ENCODE data around the gene ATAD2B.
"Not testable (repeated sequence)": the region's sequence is repeated elsewhere in the genome, so short reads cannot be mapped to it uniquely, and the experiment has no call there.

ATAD2B gene

GRCh38 chr2:23791030-23791429 lies 135.9 kb downstream of the ATAD2B start:
- Histone ChIP-seq H3K9me3 (ENCODE audit: control insufficient read depth, insufficient read depth, low read depth, low read length) (no peaks in the 10 kb centered on the region), H3K4me1 (ENCODE audit: control insufficient read depth, insufficient read depth, low read length) (no peaks in the 10 kb centered on the region), H3K27ac (ENCODE audit: low read depth, low read length) (no peak overlapping the region), H3K4me3 (ENCODE audit: low read depth, low read length) (no peak overlapping the region), H3K27me3 (ENCODE audit: control insufficient read depth, insufficient read depth, low read length) (no peaks in the 10 kb centered on the region), H3K9ac (ENCODE audit: low read length) (no peak overlapping the region), H3K36me3 (ENCODE audit: control insufficient read depth, insufficient read depth, low read length) (peaks cover 3% of the 10 kb centered on the region; the same call in 1 of the 2 replicates)

- Histone ChIP-seq H3K9me3 (ENCODE audit: control insufficient read depth, insufficient read depth, low read depth, low read length) (no peaks in the 10 kb centered on the region), H3K4me1 (ENCODE audit: control insufficient read depth, insufficient read depth, low read length) (no peaks in the 10 kb centered on the region), H3K36me3 (ENCODE audit: control insufficient read depth, insufficient read depth, low read length) (peaks cover 3% of the 10 kb centered on the region; the same call in 1 of the 2 replicates), H3K4me3 (ENCODE audit: low read depth, low read length) (no peak overlapping the region), H3K27me3 (ENCODE audit: control insufficient read depth, insufficient read depth, low read length) (no peaks in the 10 kb centered on the region), H3K27ac (ENCODE audit: low read depth, low read length) (no peak overlapping the region), H3K9ac (ENCODE audit: low read length) (no peak overlapping the region)
These were observed 137.9 kb downstream of the ATAD2B start for GRCh38 chr2:23789012-23789411.

DNA sequence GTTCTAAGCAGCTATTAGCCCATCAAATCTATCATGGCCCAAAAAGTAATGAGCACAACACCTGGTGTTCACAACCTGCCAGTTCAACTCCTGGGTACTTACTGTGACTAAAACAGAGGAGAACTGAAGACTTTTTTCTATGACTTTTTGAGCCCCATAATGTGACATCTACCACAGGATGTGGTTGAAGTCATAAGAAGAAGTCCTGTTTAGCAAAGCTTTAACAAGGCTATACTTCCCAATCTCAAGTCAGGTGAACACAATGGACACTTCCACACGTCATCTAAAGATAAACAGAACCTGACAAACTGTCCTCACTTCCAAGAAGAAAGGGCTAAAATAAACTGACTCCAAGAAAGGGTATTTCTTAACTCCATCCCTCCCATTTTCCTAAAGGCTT lies 138.8 kb downstream of the ATAD2B start:
- Histone ChIP-seq H3K27ac (ENCODE audit: low read depth, low read length) (no peak overlapping the region), H3K4me1 (ENCODE audit: control insufficient read depth, insufficient read depth, low read length) (no peaks in the 10 kb centered on the region), H3K9ac (ENCODE audit: low read length) (no peak overlapping the region), H3K9me3 (ENCODE audit: control insufficient read depth, insufficient read depth, low read depth, low read length) (no peaks in the 10 kb centered on the region), H3K36me3 (ENCODE audit: control insufficient read depth, insufficient read depth, low read length) (peaks cover 3% of the 10 kb centered on the region; the same call in 1 of the 2 replicates), H3K27me3 (ENCODE audit: control insufficient read depth, insufficient read depth, low read length) (no peaks in the 10 kb centered on the region), H3K4me3 (ENCODE audit: low read depth, low read length) (no peak overlapping the region)

DNA sequence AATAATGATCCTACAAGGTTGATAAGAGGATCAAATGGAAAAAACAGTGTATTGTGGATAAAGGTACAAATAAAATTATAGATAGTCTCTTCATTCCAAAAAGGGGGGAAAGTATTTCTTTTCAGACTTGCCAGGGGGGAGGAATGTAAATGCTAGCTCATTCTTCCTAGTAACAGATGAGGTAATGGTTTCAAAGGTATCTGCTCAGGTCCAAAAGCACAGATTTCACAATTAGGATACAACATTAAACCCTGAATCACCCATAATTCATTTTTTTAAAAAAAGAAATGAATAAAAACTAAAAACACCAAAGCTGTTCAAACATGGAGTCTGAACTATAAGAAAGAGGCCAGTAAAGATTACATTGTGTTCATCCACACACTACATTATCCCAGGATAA lies 142.0 kb downstream of the ATAD2B start:
- Histone ChIP-seq H3K27ac (ENCODE audit: low read depth, low read length) (no peak overlapping the region), H3K4me3 (ENCODE audit: low read depth, low read length) (no peak overlapping the region), H3K4me1 (ENCODE audit: control insufficient read depth, insufficient read depth, low read length) (no peaks in the 10 kb centered on the region), H3K9ac (ENCODE audit: low read length) (no peak overlapping the region), H3K36me3 (ENCODE audit: control insufficient read depth, insufficient read depth, low read length) (peaks cover 6% of the 10 kb centered on the region; the same call in 1 of the 2 replicates), H3K9me3 (ENCODE audit: control insufficient read depth, insufficient read depth, low read depth, low read length) (no peaks in the 10 kb centered on the region), H3K27me3 (ENCODE audit: control insufficient read depth, insufficient read depth, low read length) (no peaks in the 10 kb centered on the region)

GRCh38 chr2:23782646-23783045 lies 144.3 kb downstream of the ATAD2B start:
- Histone ChIP-seq H3K27me3 (ENCODE audit: control insufficient read depth, insufficient read depth, low read length) (no peaks in the 10 kb centered on the region), H3K36me3 (ENCODE audit: control insufficient read depth, insufficient read depth, low read length) (peaks cover 6% of the 10 kb centered on the region; the same call in 1 of the 2 replicates), H3K4me1 (ENCODE audit: control insufficient read depth, insufficient read depth, low read length) (no peaks in the 10 kb centered on the region), H3K27ac (ENCODE audit: low read depth, low read length) (no peak overlapping the region), H3K4me3 (ENCODE audit: low read depth, low read length) (no peak overlapping the region), H3K9ac (ENCODE audit: low read length) (no peak overlapping the region), H3K9me3 (ENCODE audit: control insufficient read depth, insufficient read depth, low read depth, low read length) (no peaks in the 10 kb centered on the region)

DNA sequence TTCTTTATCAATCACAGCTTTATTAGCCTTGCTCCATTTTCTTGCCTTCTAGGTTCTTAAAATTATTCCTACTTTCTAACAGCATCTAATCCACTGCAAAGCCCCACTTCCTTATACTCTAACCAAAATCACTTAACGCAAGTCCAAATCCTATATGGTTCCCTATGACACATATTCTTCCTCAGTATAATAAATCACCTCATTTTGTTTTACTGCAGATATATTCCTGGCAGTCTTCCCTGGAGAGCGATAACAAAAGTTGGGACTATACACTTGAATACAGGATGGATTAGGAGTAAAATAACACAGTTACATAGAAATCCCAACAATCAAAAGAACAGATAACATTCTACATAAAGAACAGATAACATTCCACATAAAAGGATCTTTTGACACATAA lies 144.8 kb downstream of the ATAD2B start:
- H3K27me3 ChIP-seq (ENCODE audit: control insufficient read depth, insufficient read depth, low read length): no peaks in the 10 kb centered on the region
- H3K9me3 ChIP-seq (ENCODE audit: control insufficient read depth, insufficient read depth, low read depth, low read length): no peaks in the 10 kb centered on the region
- no peak overlapping the region for H3K27ac ChIP-seq (ENCODE audit: low read depth, low read length)
- no peak overlapping the region for H3K4me3 ChIP-seq (ENCODE audit: low read depth, low read length)
- H3K4me1 ChIP-seq (ENCODE audit: control insufficient read depth, insufficient read depth, low read length): no peaks in the 10 kb centered on the region
- H3K36me3 ChIP-seq (ENCODE audit: control insufficient read depth, insufficient read depth, low read length): peaks cover 6% of the 10 kb centered on the region; the same call in 1 of the 2 replicates
- H3K9ac ChIP-seq (ENCODE audit: low read length): no peak overlapping the region

DNA sequence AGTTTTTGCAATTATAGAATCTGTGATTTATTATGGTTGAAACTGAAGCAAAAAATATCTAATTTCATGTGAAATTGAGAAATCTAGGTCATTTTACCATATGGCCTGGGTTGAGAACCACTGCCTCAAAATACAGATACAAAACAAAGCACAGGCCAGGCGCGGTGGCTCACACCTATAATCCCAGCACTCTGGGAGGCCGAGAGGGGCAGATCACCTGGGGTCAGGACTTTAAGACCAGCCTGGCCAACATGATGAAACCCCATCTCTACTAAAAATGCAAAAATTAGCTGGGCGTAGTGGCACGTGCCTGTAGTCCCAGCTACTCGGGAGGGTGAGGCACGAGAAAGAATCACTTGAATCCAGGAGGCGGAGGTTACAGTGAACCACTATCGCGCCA lies 146.5 kb downstream of the ATAD2B start:
- H3K4me1 ChIP-seq (ENCODE audit: control insufficient read depth, insufficient read depth, low read length); H3K36me3 ChIP-seq (ENCODE audit: control insufficient read depth, insufficient read depth, low read length); H3K9me3 ChIP-seq (ENCODE audit: control insufficient read depth, insufficient read depth, low read depth, low read length); H3K9ac ChIP-seq (ENCODE audit: low read length); H3K27ac ChIP-seq (ENCODE audit: low read depth, low read length); H3K4me3 ChIP-seq (ENCODE audit: low read depth, low read length); H3K27me3 ChIP-seq (ENCODE audit: control insufficient read depth, insufficient read depth, low read length): not testable (repeated sequence)

DNA sequence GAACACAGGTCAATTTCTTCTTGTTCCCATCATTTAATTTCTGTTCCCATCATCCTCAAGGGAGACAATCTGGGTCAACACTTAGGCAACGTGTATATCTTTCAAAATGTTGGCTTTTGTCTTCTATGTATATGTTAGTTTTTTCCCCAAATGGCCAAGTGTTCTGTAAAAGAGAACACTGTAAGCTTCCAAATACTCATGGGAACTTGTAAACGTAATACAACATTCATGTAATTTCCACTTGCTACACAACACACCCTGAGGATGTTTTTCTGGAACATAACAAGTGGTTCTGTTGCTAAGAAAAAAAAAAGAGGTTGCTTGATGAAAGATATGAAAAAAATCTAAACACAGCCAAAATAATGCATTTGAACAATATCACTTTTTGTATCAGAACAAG lies 149.1 kb downstream of the ATAD2B start:
- no peak overlapping the region for H3K9ac ChIP-seq (ENCODE audit: low read length)
- no peaks in the 10 kb centered on the region for H3K9me3 ChIP-seq (ENCODE audit: control insufficient read depth, insufficient read depth, low read depth, low read length)
- H3K36me3 ChIP-seq (ENCODE audit: control insufficient read depth, insufficient read depth, low read length): peaks cover 6% of the 10 kb centered on the region; the same call in 1 of the 2 replicates
- no peaks in the 10 kb centered on the region for H3K27me3 ChIP-seq (ENCODE audit: control insufficient read depth, insufficient read depth, low read length)
- H3K27ac ChIP-seq (ENCODE audit: low read depth, low read length): no peak overlapping the region
- H3K4me3 ChIP-seq (ENCODE audit: low read depth, low read length): no peak overlapping the region
- H3K4me1 ChIP-seq (ENCODE audit: control insufficient read depth, insufficient read depth, low read length): no peaks in the 10 kb centered on the region

DNA sequence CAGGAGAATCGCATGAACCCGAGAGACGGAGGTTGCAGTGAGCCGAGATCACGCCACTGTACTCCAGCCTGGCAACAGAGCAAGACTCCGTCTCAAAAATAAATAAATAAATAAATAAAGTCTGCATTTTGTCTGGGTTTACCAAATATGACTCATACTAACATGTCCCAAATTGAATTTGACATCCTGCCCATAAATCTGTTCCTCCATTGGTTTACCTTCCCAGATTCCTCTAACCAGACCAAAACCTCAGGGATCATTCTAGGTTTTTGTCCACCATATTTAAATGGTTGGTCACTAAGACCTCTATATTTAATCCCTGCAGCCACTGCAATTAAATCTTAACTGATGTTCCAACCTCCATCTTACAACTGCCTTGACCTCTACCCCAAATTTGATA lies 150.9 kb downstream of the ATAD2B start:
- H3K36me3 ChIP-seq (ENCODE audit: control insufficient read depth, insufficient read depth, low read length): peaks cover 12% of the 10 kb centered on the region
- no peak overlapping the region for H3K4me3 ChIP-seq (ENCODE audit: low read depth, low read length)
- no peak overlapping the region for H3K9ac ChIP-seq (ENCODE audit: low read length)
- no peaks in the 10 kb centered on the region for H3K9me3 ChIP-seq (ENCODE audit: control insufficient read depth, insufficient read depth, low read depth, low read length)
- H3K4me1 ChIP-seq (ENCODE audit: control insufficient read depth, insufficient read depth, low read length): no peaks in the 10 kb centered on the region
- no peak overlapping the region for H3K27ac ChIP-seq (ENCODE audit: low read depth, low read length)
- H3K27me3 ChIP-seq (ENCODE audit: control insufficient read depth, insufficient read depth, low read length): no peaks in the 10 kb centered on the region

DNA sequence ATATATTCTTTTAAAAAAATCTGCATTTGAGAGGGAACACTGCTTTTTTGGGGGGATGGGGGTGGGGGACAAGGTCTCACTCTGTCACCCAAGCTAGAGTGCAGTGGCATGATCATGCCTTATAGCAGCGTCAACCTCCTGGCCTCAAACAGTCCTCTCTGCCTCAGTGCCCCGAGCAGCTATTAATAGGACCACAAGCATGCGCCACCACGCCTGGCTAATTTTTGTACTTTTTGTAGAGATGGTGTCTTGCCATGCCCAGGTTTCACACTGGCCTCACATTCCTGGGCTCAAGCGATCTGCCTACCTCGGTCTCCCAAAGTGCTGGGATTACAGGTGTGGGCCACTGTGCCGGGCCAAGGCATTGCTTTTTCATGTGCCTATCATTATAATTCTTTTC lies 154.2 kb downstream of the ATAD2B start:
- no peaks in the 10 kb centered on the region for H3K4me1 ChIP-seq (ENCODE audit: control insufficient read depth, insufficient read depth, low read length)
- peaks cover 13% of the 10 kb centered on the region for H3K36me3 ChIP-seq (ENCODE audit: control insufficient read depth, insufficient read depth, low read length)
- no peaks in the 10 kb centered on the region for H3K27me3 ChIP-seq (ENCODE audit: control insufficient read depth, insufficient read depth, low read length)
- no peaks in the 10 kb centered on the region for H3K9me3 ChIP-seq (ENCODE audit: control insufficient read depth, insufficient read depth, low read depth, low read length)
- H3K4me3 ChIP-seq (ENCODE audit: low read depth, low read length): no peak overlapping the region
- no peak overlapping the region for H3K9ac ChIP-seq (ENCODE audit: low read length)
- H3K27ac ChIP-seq (ENCODE audit: low read depth, low read length): no peak overlapping the region

- Histone ChIP-seq H3K27me3 (ENCODE audit: control insufficient read depth, insufficient read depth, low read length) (no peaks in the 10 kb centered on the region), H3K4me1 (ENCODE audit: control insufficient read depth, insufficient read depth, low read length) (no peaks in the 10 kb centered on the region), H3K36me3 (ENCODE audit: control insufficient read depth, insufficient read depth, low read length) (peaks cover 13% of the 10 kb centered on the region), H3K27ac (ENCODE audit: low read depth, low read length) (no peak overlapping the region), H3K4me3 (ENCODE audit: low read depth, low read length) (no peak overlapping the region), H3K9ac (ENCODE audit: low read length) (no peak overlapping the region), H3K9me3 (ENCODE audit: control insufficient read depth, insufficient read depth, low read depth, low read length) (no peaks in the 10 kb centered on the region)
These were observed 154.9 kb downstream of the ATAD2B start for GRCh38 chr2:23772056-23772455.

GRCh38 chr2:23769364-23769763 lies 157.6 kb downstream of the ATAD2B start:
- no peaks in the 10 kb centered on the region for H3K4me1 ChIP-seq (ENCODE audit: control insufficient read depth, insufficient read depth, low read length)
- H3K9me3 ChIP-seq (ENCODE audit: control insufficient read depth, insufficient read depth, low read depth, low read length): no peaks in the 10 kb centered on the region
- no peak overlapping the region for H3K27ac ChIP-seq (ENCODE audit: low read depth, low read length)
- H3K4me3 ChIP-seq (ENCODE audit: low read depth, low read length): no peak overlapping the region
- H3K36me3 ChIP-seq (ENCODE audit: control insufficient read depth, insufficient read depth, low read length): peaks cover 10% of the 10 kb centered on the region
- no peaks in the 10 kb centered on the region for H3K27me3 ChIP-seq (ENCODE audit: control insufficient read depth, insufficient read depth, low read length)
- no peak overlapping the region for H3K9ac ChIP-seq (ENCODE audit: low read length)

All from HUES6 (cell line).